NCI-H69 (cell line): ENCODE results near the gene CELF2.

Experiments
- DNase-seq: peaks from one replicate; lab custom pipeline; 2025; lab: John Stamatoyannopoulos, UW

The CELF2 gene

DNA sequence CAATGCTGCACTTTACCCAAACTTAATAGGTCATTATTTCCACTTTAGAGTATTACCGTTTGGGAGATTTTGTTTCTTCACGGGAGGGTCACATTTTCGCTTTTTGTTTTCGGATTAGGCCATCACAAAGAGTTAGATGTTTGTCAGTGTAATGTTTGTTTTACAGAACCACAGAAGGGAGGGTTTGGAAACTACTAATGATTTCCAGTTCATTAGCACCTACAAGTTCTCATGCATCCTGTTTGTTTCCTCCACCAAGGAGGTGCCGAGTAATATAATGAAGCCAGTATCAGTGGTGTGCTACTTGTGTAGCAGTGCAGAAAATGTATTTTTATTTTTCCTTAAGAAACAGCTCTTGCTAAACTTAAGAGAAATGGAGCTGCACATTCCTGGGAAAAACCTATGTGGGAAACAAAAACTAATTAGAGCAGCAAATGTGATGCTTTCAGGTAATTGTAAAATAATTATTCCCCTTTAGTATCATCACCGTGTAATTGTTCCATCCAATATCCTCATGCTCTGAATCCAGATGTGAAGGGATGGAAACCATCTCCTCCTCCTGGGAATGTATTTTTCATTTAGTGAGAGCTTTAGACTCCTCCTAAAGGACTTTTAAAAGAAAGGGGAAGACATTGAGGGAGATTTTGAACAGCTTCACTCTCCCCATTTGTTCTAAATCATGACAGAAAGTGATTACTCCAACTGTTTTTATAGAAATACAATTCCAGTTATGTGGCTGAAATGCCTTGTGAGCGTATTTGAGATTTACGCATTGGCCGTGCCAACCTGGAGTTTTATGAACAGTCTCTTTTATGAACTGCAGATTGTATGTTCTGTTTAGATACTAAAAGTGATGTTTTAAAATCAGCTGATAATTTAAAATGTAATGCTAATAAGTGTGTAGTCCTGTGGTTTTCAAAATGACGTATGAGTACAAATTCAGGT is 5.6 kb downstream of the CELF2 start:
- no peak for DNase-seq

DNA sequence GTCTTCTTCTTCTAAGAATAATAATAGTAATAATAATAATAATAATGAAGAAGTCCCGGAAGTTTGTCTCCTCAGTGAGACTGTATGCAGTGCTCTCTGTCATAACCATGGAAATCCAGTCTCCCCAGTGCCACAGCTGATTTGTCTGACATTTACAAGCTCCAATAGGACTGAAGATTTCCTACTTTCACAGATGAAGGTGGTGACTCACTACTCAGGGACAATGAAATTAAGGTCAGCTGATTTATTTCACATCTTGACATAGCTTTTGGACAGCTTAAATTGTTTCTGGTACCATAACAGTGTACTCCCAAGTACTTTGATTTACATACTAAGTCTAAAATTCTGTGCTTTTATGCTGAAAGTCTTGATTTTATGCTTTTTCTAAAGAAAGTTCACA is 6.9 kb downstream of the CELF2 start:
- no peak for DNase-seq

DNA sequence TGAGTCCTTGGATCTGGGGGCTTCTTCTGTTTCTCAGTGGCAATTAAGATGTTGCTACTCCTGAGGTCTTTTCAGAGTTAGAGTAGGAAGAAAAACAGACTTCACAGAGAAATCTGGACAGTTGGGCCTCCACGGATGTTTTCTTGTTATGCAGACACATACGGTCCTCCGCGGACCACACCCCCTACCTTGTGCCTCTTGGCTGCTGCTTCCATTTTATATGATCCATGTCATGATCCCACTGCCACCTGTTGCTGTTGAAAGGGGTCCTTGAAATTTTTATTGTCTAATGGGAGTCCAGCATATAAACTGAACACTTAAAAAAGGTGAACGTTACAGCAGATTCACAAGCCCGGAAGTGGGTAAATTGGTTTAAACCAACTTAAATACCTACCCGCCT is 8.3 kb downstream of the CELF2 start:
- no peak for DNase-seq

- DNase-seq, result no peak
Observed at GRCh38 chr10:11026773-11027172, 9.1 kb downstream of the CELF2 start.

- no peak for DNase-seq
Observed at GRCh38 chr10:11034762-11035161, 17.1 kb downstream of the CELF2 start.

GRCh38 chr10:11035301-11035991 is 17.8 kb downstream of the CELF2 start:
- DNase-seq, result no peak

DNA sequence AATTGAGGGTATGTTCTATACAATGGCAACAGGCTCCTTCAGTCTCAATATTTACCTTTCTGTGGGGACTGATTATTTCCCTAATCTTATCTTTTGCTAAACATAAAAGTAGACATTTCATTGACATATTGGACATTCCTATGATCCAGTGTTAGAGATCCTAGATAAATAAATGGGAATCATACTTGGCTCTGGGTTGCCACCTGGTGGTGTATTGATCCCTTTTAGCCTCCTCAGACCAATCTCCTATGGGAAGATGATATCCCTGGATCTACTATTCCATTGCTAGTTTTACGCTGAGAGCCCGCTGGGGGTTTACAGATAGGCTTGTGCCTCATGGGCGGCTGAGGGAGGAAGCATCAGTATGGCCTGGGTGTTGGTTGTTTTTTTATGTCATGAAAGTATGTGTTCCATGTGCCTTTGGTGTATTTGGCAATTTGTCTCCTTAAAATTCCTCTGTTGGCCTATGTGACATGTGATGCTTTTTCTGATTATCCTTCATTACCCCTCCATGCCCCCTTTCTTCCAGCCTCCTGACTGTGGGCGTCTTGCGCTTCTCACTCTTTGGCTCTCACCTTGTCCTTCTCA is 18.8 kb downstream of the CELF2 start:
- DNase-seq, result peak; percentile 0

DNA sequence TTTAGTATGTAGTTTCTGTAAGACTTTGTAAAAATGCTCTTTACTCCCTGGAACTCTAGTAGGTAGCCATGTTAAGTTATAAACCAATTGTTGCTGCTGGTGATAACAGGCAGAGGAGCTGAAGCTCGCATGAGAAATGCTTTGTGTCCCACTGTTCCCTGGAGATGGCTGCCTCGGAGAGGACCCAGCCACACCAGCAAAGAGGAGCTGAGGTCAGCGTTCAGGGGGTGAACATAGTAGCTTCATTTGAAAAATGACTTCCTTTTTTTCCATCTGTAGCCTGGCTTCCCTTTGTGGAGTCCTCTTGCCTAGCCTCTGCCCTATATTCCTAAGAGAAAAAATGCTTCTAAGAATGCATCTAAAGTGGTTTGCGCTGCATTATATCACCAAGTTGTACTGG is 20.3 kb downstream of the CELF2 start:
- DNase-seq, result no peak

DNA sequence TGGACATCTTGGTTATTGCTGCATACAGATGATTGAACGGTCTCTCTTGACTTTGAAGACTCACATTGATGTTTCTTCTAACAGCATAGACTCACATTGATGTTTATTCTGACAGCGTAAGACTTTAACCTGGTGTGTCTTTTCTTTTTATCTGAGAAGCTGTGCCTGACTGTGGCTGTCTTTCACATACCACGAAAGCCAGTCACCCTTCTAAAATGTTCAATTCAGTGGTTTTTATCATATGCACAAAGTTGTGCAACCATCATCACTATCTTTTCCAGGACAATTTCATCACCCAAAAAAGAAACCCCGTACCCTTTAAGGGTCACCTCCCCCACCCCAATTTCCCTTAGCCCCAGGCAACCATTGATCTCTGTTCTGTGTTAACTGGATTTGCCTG is 24.7 kb downstream of the CELF2 start:
- no peak for DNase-seq

DNA sequence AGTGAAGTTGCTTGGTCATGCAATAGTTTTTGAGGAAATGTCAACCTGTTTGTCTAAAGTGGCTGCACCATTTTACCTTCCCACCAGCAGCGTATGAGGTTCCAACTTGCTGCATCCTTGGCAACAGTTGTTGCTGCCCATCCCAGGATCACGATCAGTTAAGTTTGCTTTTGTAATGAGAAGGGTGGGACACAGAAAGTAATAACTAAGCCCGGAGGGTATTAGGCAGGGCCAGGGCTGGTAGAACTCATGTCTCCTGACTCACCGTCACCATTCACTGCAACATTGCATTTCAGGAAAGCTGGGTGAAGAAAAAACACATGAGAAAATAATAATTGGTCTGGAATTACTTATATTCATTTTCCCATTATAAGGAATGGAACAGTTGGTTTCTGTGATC is 25.4 kb downstream of the CELF2 start:
- DNase-seq, result no peak

- DNase-seq, result no peak
Observed at GRCh38 chr10:11043446-11044127, 25.9 kb downstream of the CELF2 start.

DNA sequence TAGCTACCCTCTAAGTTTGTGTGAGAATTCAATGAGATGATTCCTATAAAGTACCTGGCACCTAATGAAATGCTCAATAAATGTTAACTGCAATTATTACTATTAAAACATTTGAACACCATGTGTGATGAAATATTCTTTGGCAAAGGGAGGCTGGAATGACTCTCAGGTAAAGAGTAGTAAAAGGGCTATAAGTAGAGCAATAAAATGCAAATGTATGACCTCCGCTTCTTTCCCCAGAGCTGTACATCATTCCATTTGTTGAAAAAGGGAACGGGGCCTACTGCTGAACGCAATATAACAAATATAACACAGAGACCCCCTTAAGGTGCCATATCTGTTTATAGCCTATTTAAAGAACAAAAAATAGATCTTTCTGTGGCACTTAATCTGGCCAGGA is 27.8 kb downstream of the CELF2 start:
- no peak for DNase-seq

- no peak for DNase-seq
Observed at GRCh38 chr10:11045995-11046775, 28.5 kb downstream of the CELF2 start.

- DNase-seq, result no peak
Observed at GRCh38 chr10:11046776-11047160, 29.1 kb downstream of the CELF2 start.

- DNase-seq, result no peak
Observed at GRCh38 chr10:11048707-11049278, 31.1 kb downstream of the CELF2 start.

DNA sequence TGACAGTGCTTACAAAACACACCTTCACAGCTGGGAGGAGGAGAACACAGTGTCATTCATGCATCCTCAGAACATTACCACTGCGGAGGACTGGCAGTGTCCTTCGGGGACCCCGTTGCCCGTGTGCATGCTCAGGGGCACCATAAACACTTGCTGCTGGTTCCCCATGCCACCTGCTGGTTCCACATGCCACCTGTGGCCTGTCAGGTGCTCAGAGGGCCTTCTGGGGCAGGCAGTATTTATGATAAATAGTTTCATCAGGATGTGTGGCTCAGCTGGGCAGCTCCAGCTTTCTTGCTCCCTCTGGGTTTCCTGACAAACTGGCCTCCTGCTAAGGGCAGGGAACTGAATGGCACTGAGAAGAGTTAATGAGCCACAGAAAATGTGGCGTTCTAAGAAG is 32.1 kb downstream of the CELF2 start:
- no peak for DNase-seq

- DNase-seq, result no peak
Observed at GRCh38 chr10:11050301-11051287, 32.9 kb downstream of the CELF2 start.

DNA sequence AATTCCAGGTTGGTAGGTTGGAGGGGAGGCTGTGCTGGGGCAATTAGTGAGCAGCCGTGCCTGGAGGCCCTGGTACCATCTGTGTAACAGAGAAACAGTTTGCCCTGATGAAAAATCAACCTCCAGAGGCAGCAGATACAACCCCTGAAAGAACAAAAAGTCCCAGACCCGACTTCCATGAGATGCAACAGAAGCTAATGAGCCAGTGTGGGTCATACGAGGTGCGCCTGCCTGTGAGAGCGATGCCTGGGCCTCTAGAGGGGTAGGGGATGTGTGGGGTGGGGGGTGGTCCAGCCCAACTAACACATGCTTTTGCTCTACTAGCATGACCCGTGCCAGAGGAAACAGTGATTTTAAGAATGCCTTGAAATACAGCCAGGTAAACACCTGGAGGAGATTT is 39.3 kb downstream of the CELF2 start:
- no peak for DNase-seq

DNA sequence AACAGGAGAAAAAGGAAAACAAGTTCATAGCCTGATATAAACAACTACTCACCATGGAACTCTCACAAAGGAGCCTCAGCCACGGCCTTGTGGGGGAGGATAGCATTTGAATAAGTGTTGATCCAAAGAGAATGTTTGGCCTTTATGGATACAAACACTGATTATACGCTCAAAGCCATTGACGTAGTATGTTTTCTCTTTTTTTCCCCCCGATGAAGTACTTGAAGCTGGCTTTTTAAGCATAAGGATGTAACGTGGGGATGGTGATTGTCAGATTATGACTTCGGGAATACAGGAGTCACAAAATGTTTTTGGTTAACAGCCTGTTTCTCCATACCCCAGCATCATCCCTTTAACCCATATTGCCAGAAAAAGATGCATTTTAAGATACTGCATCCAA is 39.8 kb downstream of the CELF2 start:
- no peak for DNase-seq

- DNase-seq, result no peak
Observed at GRCh38 chr10:11057994-11058393, 40.3 kb downstream of the CELF2 start.
